A549 (cell line): ENCODE measurements around the gene EFCAB8. TPM values are rescaled to one million over a fixed set of nuclear protein-coding genes. Genes with fewer than 3 reads are reported as not detected.

Source experiments
- ATAC-seq, 2 experiments: fragments of 200-7000 bp in 1 of 2; fragments of >200 bp in 1 of 2; cut with Nextera tagmentation in 1 of 2; cut with Tn5 transposase in 1 of 2; 3 replicates each; pipeline versions ENCODE4 v1.8.0 to v1.9.1; 2018 to 2020; ENCODE audit warnings: mild to moderate bottlenecking in 1 of 2, moderate library complexity in 1 of 2
- CTCF ChIA-PET: fragments of 300-600 bp; sonication (Branson Sonifier 250); formaldehyde crosslinking; extraction: SDS; loops from one replicate; lab custom pipeline; 2021; ENCODE audit warnings: antibody characterized with exemption, inconsistent platforms; lab: Yijun Ruan, JAX
- POLR2A ChIA-PET: fragments of 350-600 bp; formaldehyde crosslinking; extraction: SDS; loops from one replicate; lab custom pipeline; 2021; ENCODE audit warnings: antibody characterized with exemption, inconsistent platforms; lab: Yijun Ruan, JAX
- DNase-seq, 2 experiments: peaks; one replicate each; pipeline versions ENCODE4 v3.0.0 to v3.0.0-alpha.2; 2011 to 2016; ENCODE audit warnings: low read depth in 1 of 2, low spot score in 1 of 2
- FAIRE-seq: peaks from 2 replicates; lab custom pipeline; 2011; peaks lifted over from hg19 to GRCh38; lab: Jason Lieb, UNC
- H3K27ac ChIP-seq, 2 experiments: fragments of >200 bp; sonication (Bioruptor Twin); formaldehyde crosslinking; 3 replicates each; pipeline ENCODE4 v1.5.1; 2016 to 2017
- H3K4me1 ChIP-seq: fragments of >200 bp; sonication (Bioruptor Twin); formaldehyde crosslinking; 3 replicates; pipeline ENCODE4 v1.6.1; 2016
- H3K4me2 ChIP-seq: fragments of >200 bp; sonication (Bioruptor Twin); formaldehyde crosslinking; 3 replicates; pipeline ENCODE4 v1.6.1; 2016
- H3K4me3 ChIP-seq: fragments of >200 bp; sonication (Bioruptor Twin); formaldehyde crosslinking; 3 replicates; pipeline ENCODE4 v1.5.1; 2016
- H3K9me3 ChIP-seq: fragments of >200 bp; sonication (Bioruptor Twin); formaldehyde crosslinking; 3 replicates; pipeline ENCODE4 v1.6.1; 2016
- CEBPB ChIP-seq, 2 experiments: fragments of >200 bp in 1 of 2; sonication (Bioruptor Twin) in 1 of 2; formaldehyde crosslinking in 1 of 2; IDR thresholded peaks; 2 replicates each; pipeline ENCODE4 v1.6.1; 2012 to 2016
- FOXS1 ChIP-seq: fragments of 250-450 bp; sonication (Bioruptor Pico); IDR thresholded peaks from 2 replicates; pipeline ENCODE4 v1.5.0; 2020; ENCODE audit warnings: mild to moderate bottlenecking, moderate library complexity
- HDAC2 ChIP-seq: fragments of 200-600 bp; sonication (generic); IDR thresholded peaks from 2 replicates; pipeline ENCODE4 v1.6.1; 2016
- HOXA7 ChIP-seq: fragments of 250-450 bp; sonication (Bioruptor Pico); IDR thresholded peaks from 2 replicates; pipeline ENCODE4 v1.5.0; 2020; ENCODE audit warnings: mild to moderate bottlenecking, moderate library complexity
- JUNB ChIP-seq: fragments of >200 bp; sonication (Bioruptor Twin); formaldehyde crosslinking; IDR thresholded peaks from 2 replicates; pipeline ENCODE4 v1.6.1; 2016
- KDM5A ChIP-seq: fragments of 200-600 bp; sonication (generic); IDR thresholded peaks from 2 replicates; pipeline ENCODE4 v1.6.1; 2016; ENCODE audit warnings: antibody characterized with exemption, mild to moderate bottlenecking
- MAFK ChIP-seq: fragments of 450-650 bp; IDR thresholded peaks from 2 replicates; pipeline ENCODE4 v1.6.1; 2014; ENCODE audit not compliant: partially characterized antibody
- NFE2L2 ChIP-seq: fragments of 150-350 bp; conservative IDR thresholded peaks from 2 replicates; pipeline ENCODE4 v1.6.1; 2014; ENCODE audit warnings: low read length
- NPAS2 ChIP-seq: fragments of 250-450 bp; sonication (Bioruptor Pico); IDR thresholded peaks from 2 replicates; pipeline ENCODE4 v1.8.0; 2022; ENCODE audit warnings: mild to moderate bottlenecking, moderate library complexity, borderline replicate concordance
- RCOR1 ChIP-seq: fragments of 150-350 bp; IDR thresholded peaks from 2 replicates; pipeline ENCODE4 v1.6.1; 2014; ENCODE audit warnings: antibody characterized with exemption, low read length, low read depth
- RNF2 ChIP-seq: fragments of 200-600 bp; sonication (generic); IDR thresholded peaks from 2 replicates; pipeline ENCODE4 v1.6.1; 2016; ENCODE audit warnings: low read depth, mild to moderate bottlenecking, antibody characterized with exemption, moderate library complexity, borderline replicate concordance
- ZSCAN20 ChIP-seq: fragments of 250-450 bp; sonication (Bioruptor Pico); IDR thresholded peaks from 2 replicates; pipeline ENCODE4 v1.8.0; 2022; ENCODE audit warnings: mild to moderate bottlenecking, moderate library complexity
- WGBS: methylation state at CpG from one replicate; pipeline ENCODE4 v1.1.6; 2017; ENCODE audit errors: missing lambda C conversion rate; 5-methylcytosine and 5-hydroxymethylcytosine counted together
- polyA plus RNA-seq, 4 experiments: library from polyadenylated mRNA; depleted of rRNA in 3 of 4; stranded (reverse); fragments of >200 nt; fragmentation: RNase III in 1 of 4; extraction: RNeasy Plus Mini Kit Qiagen cat#74134 plus additional on column Dnase treatment in 1 of 4; gene quantifications; 2 replicates in 3 of 4; 3 replicates in 1 of 4; pipeline ENCODE4 v1.2.3, GENCODE V29; 2011 to 2017
- TF ChIP-seq, protein P1 (sequence below): fragments of 200-600 bp; sonication (generic); IDR thresholded peaks from 2 replicates; pipeline ENCODE4 v1.6.1; 2016; ENCODE audit warnings: antibody characterized with exemption, mild to moderate bottlenecking, moderate library complexity
- TF ChIP-seq, protein P2 (sequence below): fragments of 450-650 bp; IDR thresholded peaks from 2 replicates; pipeline ENCODE4 v1.6.1; 2014; ENCODE audit warnings: antibody characterized with exemption
- TF ChIP-seq, protein P3 (sequence below): IDR thresholded peaks from 2 replicates; pipeline ENCODE4 v1.6.1; 2012; ENCODE audit warnings: low read depth, borderline replicate concordance
- TF ChIP-seq, protein P4 (sequence below): IDR thresholded peaks from 2 replicates; pipeline ENCODE4 v1.6.1; 2012
- TF ChIP-seq, protein P5 (sequence below): fragments of >200 bp; sonication (Bioruptor Twin); formaldehyde crosslinking; IDR thresholded peaks from 3 replicates; pipeline ENCODE4 v1.6.1; 2016

EFCAB8 gene
- polyA plus RNA-seq, 2 of the 4 experiments (the other 2 are of a cell fraction), result not detected

DNA sequence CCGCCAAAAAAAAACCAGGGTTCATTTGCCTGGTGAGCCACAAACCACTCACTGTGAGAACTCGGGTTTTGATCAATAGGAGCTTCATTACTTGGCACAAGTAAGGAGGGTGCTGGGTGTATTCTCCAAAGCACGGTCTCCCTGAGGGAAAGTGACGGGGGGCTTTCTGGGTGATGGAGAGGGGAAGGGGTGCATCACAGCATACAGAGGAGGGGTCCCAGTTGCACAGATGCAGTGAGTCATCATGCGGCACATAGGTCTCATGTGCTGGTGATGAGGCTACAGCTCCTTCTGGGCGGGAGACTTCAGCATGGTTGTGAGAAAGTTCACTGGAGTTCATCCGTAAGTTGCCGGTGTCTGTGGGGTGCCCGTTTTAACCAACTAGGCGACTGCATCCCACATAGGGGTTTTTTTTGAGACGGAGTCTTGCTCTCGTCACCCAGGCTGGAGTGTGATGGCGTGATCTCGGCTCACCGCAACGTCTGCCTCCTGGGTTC lies 109.3 kb downstream of the EFCAB8 start:
- DNase-seq (no peak), FAIRE-seq (no peak), ATAC-seq (no peak)
- H3K9me3 ChIP-seq, result no peaks in the 10 kb centered on the region
- WGBS, result 80% methylated on average over 16 of the region's 16 CpGs
- H3K4me3 ChIP-seq, result no peak overlapping the region
- H3K4me2 ChIP-seq, result no peak overlapping the region
- H3K4me1 ChIP-seq, result no peaks in the 10 kb centered on the region
- ChIA-PET POLR2A (interaction anchor here (0.5 kb wide), 1 partner anchor 147 kb away, joined by 3 read pairs; no protein-coding TSS in a partner anchor), CTCF (interaction anchor here (0.7 to 1.3 kb wide), 3 partner anchors 10 to 23 kb away, joined by 3 read pairs; no protein-coding TSS in a partner anchor)
- H3K27ac ChIP-seq, result no peak overlapping the region
- TF ChIP-seq NFE2L2 (no peak), FOXS1 (CRISPR knock-in tag) (no peak), JUNB (no peak), KDM5A (no peak), CEBPB (IDR thresholded peaks at IDR 0.05) (no peak), RCOR1 (no peak), HDAC2 (no peak)
- TF ChIP-seq, protein P1, sequence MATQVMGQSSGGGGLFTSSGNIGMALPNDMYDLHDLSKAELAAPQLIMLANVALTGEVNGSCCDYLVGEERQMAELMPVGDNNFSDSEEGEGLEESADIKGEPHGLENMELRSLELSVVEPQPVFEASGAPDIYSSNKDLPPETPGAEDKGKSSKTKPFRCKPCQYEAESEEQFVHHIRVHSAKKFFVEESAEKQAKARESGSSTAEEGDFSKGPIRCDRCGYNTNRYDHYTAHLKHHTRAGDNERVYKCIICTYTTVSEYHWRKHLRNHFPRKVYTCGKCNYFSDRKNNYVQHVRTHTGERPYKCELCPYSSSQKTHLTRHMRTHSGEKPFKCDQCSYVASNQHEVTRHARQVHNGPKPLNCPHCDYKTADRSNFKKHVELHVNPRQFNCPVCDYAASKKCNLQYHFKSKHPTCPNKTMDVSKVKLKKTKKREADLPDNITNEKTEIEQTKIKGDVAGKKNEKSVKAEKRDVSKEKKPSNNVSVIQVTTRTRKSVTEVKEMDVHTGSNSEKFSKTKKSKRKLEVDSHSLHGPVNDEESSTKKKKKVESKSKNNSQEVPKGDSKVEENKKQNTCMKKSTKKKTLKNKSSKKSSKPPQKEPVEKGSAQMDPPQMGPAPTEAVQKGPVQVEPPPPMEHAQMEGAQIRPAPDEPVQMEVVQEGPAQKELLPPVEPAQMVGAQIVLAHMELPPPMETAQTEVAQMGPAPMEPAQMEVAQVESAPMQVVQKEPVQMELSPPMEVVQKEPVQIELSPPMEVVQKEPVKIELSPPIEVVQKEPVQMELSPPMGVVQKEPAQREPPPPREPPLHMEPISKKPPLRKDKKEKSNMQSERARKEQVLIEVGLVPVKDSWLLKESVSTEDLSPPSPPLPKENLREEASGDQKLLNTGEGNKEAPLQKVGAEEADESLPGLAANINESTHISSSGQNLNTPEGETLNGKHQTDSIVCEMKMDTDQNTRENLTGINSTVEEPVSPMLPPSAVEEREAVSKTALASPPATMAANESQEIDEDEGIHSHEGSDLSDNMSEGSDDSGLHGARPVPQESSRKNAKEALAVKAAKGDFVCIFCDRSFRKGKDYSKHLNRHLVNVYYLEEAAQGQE, result no peak
- TF ChIP-seq, protein P2, sequence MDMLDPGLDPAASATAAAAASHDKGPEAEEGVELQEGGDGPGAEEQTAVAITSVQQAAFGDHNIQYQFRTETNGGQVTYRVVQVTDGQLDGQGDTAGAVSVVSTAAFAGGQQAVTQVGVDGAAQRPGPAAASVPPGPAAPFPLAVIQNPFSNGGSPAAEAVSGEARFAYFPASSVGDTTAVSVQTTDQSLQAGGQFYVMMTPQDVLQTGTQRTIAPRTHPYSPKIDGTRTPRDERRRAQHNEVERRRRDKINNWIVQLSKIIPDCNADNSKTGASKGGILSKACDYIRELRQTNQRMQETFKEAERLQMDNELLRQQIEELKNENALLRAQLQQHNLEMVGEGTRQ, result no peak
- TF ChIP-seq, protein P3, sequence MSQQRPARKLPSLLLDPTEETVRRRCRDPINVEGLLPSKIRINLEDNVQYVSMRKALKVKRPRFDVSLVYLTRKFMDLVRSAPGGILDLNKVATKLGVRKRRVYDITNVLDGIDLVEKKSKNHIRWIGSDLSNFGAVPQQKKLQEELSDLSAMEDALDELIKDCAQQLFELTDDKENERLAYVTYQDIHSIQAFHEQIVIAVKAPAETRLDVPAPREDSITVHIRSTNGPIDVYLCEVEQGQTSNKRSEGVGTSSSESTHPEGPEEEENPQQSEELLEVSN, result no peak

DNA sequence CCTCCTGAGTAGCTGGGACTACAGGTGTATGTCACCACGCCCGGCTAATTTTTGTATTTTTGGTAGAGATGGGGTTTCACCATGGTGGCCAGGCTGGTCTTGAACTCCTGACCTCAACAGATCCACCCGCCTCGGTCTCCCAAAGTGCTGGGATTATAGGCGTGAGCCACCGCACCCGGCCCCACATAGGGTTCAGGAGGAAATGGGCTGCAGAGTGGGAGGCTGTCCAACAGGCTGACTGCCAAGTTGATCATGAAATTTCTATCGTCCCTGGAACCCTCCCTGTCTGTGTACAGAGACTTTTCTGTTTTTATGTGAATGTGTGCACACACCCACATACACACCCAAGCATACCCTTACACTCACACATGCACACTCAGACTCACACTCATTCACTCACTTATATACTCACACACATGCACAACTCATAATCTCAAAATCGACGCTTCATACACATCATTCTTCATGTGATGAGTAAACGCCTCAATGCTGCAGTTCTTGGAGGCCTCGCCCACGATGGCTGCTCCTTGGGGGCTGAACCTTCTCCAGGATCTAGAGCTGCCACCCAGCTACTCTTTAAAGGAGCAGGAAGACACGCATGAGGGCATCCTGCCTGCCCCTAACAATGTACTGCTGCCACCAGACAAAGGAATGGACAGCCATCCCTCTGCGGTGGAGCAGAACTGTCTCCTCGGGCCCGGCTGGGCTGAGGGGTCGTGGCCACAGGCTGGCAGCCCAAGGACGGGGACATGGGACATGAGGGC lies 109.9 kb downstream of the EFCAB8 start:
- FAIRE-seq (no peak), ATAC-seq (no peak), DNase-seq (no peak)
- Histone ChIP-seq H3K4me1 (no peaks in the 10 kb centered on the region), H3K4me2 (no peak overlapping the region), H3K4me3 (no peak overlapping the region), H3K27ac (no peak overlapping the region), H3K9me3 (no peaks in the 10 kb centered on the region)
- no peak for TF ChIP-seq MAFK
- TF ChIP-seq, protein P4, sequence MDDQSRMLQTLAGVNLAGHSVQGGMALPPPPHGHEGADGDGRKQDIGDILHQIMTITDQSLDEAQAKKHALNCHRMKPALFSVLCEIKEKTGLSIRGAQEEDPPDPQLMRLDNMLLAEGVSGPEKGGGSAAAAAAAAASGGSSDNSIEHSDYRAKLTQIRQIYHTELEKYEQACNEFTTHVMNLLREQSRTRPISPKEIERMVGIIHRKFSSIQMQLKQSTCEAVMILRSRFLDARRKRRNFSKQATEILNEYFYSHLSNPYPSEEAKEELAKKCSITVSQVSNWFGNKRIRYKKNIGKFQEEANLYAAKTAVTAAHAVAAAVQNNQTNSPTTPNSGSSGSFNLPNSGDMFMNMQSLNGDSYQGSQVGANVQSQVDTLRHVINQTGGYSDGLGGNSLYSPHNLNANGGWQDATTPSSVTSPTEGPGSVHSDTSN, result no peak
- TF ChIP-seq, protein P1, result no peak
- TF ChIP-seq NPAS2 (CRISPR knock-in tag), result no peak
- TF ChIP-seq ZSCAN20 (CRISPR knock-in tag), result no peak
- TF ChIP-seq, protein P3, result no peak
- TF ChIP-seq, protein P5, sequence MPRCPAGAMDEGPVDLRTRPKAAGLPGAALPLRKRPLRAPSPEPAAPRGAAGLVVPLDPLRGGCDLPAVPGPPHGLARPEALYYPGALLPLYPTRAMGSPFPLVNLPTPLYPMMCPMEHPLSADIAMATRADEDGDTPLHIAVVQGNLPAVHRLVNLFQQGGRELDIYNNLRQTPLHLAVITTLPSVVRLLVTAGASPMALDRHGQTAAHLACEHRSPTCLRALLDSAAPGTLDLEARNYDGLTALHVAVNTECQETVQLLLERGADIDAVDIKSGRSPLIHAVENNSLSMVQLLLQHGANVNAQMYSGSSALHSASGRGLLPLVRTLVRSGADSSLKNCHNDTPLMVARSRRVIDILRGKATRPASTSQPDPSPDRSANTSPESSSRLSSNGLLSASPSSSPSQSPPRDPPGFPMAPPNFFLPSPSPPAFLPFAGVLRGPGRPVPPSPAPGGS, result no peak
- TF ChIP-seq HOXA7 (CRISPR knock-in tag), result no peak
- TF ChIP-seq RNF2, result no peak
- POLR2A ChIA-PET, result interaction anchor here (0.5 kb wide), 1 partner anchor 148 kb away, joined by 3 read pairs; no protein-coding TSS in a partner anchor
- CTCF ChIA-PET, result interaction anchor here (1.3 kb wide), 1 partner anchor 22 kb away, joined by 3 read pairs; no protein-coding TSS in a partner anchor
- WGBS, result 55% methylated on average over 18 of the region's 19 CpGs
